Stimulated activated CD4-positive, alpha-beta T cell treated with anti-CD3 and anti-CD28 coated beads, Interleukin-4, amount 100 ng/mL, for 24 hours (primary cell): ENCODE measurements around the gene EFNA5.
"Not testable (repeated sequence)": the region's sequence is repeated elsewhere in the genome, so short reads cannot be mapped to it uniquely, and the experiment has no call there.

ENCODE experiments used
- DNase-seq: peaks from one replicate; pipeline ENCODE4 v3.0.0-alpha.2; 2020

EFNA5 gene

DNA sequence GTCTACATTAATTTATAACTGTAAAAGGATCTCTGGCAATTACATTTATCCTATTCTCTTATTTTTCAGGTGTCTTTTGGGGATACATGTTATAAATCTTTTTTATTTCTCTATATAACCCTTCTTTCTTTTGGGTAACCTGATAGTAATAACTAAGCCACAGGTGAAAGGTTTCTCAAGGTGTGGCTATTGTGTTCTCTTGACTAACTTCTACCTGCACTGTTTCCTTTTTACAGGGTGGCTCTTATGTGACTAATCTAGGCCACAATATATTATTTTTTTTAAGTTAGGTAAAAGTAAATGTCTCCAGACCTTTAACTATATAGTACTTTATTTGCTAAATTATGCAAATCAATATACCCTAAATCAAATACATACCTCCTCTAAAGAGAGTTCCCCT is 193.2 kb downstream of the EFNA5 start:
- DNase-seq = no peak

DNA sequence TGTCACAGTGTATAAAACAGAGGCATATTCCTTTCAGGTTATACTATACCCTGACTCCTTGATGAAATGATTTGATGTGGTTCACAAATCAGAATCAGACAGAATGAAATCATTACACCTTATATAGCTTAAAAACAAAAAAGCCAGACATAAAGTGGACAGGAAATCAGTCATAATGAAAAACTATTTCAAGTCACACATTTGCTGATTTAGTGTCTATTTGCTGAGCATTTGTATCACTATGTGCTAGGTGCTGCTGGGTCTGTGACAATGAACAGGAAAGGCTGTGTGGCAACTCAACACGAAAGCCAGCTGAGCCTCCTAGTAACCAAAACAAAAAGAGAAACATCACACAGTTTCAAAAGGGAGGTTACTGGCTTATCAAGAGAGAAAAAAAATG is 194.0 kb downstream of the EFNA5 start:
- DNase-seq = peak; percentile 10

GRCh38 chr5:107474716-107475489 is 195.8 kb downstream of the EFNA5 start:
- no peak for DNase-seq

GRCh38 chr5:107474361-107474715 is 196.4 kb downstream of the EFNA5 start:
- DNase-seq = no peak

- DNase-seq = no peak
Measured at GRCh38 chr5:107472620-107473064, 198.1 kb downstream of the EFNA5 start.

DNA sequence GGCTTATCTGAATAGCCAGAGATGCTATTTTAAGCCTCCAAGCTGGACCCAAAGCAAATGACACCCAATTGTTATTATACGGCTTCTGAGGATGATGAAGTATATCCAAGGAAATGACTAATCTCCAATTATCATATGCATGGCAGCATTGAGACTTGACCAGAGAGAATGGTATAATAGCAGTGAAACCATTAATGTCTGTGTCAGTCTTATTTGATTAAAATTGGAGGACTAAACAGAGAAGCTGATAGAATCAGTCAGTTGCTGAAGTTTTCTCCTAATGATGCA is 200.5 kb downstream of the EFNA5 start:
- DNase-seq = no peak

DNA sequence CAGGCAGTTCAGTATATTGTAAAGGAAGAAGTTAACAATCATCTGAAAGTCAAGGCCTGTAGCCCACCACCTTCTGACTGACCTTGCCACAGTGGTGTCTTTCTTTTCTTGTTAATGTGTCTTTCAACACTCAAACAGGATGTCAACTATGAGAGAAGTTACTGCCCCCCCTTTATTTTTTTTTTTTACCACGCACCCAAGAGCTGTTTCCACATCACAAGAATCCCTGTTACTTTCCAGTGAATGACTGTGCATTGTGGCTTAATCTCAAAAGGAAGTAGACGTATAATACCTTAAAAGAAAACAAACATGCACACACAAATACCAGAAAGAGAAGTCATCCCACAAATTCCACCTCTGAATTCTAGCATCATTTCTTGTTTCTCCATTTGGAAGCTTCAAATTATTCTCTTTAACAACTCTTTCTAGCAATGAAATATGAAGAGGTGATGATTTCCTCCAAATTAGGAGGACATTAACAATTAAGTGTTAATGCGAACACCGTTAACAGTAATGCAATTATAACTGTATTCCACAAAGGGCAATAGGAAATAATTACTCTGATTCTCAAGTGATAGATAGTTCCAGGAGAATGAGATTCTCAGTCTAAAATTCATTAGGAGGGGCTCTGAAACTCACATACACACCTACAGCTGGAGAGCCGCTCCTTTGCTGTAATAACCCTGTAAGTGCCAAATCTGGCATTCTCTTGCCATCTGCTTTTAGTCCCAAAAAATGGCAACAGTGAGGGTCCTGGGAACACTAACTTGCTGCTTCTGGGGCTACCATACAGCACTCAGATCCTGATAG is 201.0 kb downstream of the EFNA5 start:
- DNase-seq = no peak

- no peak for DNase-seq
Measured at GRCh38 chr5:107469064-107469463, 201.7 kb downstream of the EFNA5 start.

DNA sequence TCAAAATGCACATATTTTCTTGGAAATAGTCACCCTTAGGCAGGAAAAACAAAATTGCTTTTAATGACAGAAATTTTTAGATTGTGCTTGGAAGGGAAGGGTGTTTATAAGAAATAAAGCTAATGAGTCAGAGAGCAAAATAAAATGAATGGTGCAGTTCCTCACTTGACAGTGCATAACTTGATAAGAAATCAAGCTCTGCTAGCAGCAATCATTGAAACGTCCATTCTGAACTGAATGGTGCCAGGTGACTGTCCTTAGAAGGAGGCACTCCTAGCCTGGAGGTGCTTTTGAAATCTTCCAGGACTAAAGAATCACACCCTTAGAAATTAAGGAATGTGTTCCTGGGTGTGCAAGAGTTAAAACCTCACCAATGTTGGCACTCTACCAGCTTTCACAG is 202.5 kb downstream of the EFNA5 start:
- no peak for DNase-seq

DNA sequence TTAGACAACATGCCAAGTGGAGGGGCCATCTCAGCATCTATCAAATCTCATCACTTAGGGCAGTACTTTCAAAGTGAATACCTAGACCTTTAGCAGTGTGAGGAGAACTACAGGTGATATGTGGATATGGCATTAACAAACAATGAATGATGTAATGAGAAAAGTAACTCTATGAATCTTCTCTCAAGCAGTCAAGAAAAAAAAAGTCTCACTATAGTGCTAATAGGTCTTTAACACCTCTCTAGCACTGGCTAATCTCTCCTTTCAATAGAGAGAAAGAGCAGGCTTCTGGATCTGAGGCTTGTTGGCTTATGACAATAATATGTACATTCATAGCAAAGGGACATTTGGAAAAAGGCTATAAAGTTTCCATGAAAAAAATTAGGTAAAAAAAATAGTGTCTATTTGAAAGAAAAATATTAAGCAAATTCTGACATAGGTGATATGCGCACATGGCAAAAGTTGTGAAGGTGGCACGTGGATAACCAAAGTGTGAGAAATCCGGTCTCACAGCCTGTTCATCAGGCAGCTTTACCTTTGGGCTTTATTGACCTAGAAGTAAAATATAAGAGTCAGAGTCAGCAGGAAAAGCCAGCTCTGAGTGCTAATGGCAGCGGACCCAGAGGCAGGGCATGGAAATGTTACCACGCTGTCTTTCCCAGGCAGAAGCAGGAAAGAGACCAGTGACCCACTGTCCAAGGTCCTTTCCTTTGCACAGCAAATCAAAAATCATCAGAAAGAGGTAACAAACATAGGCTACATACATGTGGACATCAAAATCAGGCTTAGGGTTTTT is 203.4 kb downstream of the EFNA5 start:
- DNase-seq = no peak

DNA sequence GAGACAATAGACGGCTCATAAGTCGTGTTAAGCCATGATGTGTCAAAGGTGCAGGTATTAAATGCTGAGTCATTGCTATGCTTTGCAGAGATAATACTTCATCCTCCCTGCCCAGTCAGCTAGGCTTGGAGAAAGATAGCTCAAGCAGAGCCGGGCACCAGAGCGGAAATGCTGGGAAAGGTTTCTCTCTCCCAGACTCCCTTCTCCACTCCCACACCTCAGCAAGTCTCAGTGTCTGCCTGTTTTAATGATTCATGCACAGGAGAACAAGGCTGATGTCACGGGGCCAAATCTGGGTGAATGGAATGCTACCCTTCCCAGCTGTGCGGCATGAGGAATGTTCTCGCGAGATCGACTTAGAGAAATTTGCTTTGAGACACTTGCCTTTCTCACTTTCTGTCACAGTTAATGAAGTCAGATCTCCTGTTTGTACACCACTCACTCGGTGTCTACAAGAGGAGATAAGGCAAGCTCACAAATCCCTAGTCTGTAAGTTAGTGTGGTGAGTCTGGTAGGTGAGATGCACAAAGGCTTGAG is 204.4 kb downstream of the EFNA5 start:
- no peak for DNase-seq

DNA sequence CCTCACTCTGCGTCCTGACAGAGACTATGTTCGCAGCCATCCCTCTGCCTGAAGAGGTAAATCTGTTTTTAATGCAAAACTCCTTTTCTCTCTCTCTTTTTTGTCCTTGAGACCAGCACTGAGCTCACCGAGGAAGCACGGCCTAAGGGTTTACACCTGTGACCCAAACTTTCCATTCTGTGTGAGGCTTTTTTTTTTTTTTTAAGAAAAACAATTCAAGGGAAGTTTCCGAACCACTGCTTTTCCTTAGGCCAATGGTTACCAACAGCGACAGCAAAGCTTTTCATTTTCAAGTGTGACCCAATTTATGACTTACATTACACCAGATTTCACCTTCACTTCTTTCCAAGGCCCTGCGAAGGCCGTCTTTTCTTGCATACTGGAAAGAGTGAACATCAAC is 205.9 kb downstream of the EFNA5 start:
- no peak for DNase-seq

DNA sequence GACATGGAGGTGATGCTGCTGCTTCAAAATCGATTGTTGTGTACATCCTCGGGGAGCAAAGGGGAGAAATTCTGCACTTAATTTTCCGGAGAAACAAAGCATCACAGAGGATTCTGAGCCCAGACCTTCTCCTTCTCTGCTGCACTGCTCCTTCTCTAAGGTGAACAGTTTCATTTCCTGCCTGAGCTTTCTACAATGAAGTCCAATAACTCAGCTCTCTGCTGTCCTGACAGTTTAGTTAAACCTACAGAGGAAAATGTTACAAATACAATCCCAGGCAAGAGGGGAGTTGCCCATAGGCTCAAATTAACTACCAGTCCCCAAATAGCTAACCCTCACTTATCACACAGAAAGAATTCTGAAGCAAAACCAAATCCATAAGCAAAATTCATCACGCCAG is 206.3 kb downstream of the EFNA5 start:
- no peak for DNase-seq

DNA sequence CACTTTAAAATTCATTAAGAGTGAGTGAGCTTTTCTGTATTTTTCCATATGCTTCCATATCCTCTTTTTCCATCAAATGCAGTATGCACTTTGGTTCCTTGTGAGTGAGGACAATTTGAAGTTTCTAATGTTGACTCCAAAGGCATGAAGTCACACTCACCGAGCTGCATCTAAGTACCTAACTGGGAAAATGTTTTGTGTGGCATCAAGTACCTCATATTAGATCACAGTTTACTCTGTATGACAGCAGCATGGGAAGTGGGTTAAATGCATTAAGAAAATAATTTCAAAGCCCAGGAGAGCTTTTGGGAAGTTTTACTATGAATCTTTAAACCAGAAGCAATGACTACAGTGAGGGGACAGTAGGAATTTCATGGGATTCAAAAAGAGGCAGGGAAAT is 207.0 kb downstream of the EFNA5 start:
- no peak for DNase-seq

DNA sequence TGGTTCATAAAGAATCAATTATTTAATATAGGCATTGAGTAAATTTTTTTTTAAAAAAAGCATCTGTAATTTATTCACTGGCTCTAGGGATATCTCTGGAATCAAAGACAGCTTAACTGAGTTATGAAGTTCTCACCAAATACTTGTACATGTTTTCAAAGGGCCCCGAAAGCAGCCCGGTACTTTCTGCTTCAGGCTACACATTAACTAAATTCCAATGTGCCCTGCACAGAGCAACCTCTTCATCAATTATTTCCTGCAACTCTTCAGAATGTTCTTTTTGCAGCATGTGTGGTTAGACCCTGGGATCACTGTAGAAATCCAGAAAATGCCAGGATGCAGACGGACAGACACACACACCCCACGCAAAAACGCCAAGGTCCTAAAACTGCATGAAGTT is 209.0 kb downstream of the EFNA5 start:
- no peak for DNase-seq

DNA sequence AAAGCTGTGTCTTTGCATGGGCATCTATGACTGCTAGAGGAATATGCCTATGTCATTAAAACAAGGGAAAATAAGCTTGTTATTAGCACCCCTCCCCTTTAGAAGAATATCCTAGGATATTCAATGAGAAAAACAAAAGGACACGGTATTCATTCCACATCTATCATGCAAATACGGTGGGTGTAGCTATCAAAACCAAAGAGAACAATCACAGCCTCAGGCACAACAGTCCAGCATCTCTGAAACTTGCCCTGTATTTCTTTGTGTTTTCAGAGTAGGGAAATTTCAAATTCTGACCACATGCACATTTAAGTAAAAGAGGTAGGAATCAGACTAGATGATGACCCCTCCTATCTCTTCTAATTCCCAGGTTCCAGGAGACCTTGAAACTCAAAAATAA is 209.9 kb downstream of the EFNA5 start:
- DNase-seq = no peak

- no peak for DNase-seq
Measured at GRCh38 chr5:107459605-107460004, 211.1 kb downstream of the EFNA5 start.

GRCh38 chr5:107458322-107458721 is 212.4 kb downstream of the EFNA5 start:
- no peak for DNase-seq

DNA sequence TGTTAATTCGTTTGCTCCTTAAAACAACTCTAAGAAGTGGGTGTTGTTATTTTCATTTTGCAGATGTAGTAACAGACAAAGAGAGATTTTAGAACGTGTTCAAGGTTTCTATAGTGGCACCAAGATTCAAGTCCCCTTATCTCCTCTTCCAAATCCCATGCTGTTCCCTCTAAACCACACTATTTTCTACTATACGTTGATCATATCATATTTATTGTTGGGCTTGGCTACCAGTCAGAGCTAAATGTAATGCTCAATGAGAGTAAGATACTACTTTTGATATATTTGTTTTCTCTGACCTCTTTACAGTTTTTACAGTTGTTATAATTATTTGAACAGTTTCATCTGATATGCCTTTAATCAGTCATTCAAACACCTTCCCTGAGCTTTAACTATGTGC is 212.9 kb downstream of the EFNA5 start:
- DNase-seq = no peak

GRCh38 chr5:107457138-107457537 is 213.6 kb downstream of the EFNA5 start:
- no peak for DNase-seq

GRCh38 chr5:107456281-107456715 is 214.4 kb downstream of the EFNA5 start:
- no peak for DNase-seq

DNA sequence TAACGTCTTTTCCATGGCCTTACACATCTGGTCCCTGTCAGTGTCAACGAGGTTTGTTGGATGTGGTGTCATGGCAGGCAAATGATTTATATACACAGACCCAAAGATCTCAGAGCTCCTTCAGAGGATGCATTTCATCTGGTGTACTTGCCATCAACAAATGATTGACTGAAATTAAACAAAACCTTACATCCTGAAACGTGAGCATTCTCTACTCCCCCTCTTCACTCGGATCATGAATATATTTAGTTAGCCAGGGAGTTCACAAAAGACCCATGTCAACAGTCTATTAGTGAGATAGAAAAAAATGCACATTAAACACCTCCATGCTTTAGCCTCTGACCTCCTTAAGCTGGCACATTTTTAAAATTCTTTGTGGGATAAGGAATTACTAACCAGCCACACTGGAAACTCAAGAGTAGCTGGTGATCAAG is 215.6 kb downstream of the EFNA5 start:
- DNase-seq = no peak

- DNase-seq = not testable (repeated sequence)
Measured at GRCh38 chr5:107451827-107452226, 218.9 kb downstream of the EFNA5 start.
